ENCODE results near the gene PROX2.

The PROX2 gene

GRCh38 chr14:74879427-74880182 lies 3.7 kb upstream of the PROX2 start:
- no peak for DNase-seq

GRCh38 chr14:74875204-74875603 lies 741 bp downstream of the PROX2 start:
- no peak for DNase-seq

GRCh38 chr14:74871819-74872218 lies 4.1 kb downstream of the PROX2 start:
- no peak for DNase-seq

GRCh38 chr14:74868739-74869138 lies 7.2 kb downstream of the PROX2 start:
- DNase-seq: no peak

GRCh38 chr14:74867673-74868072 lies 8.3 kb downstream of the PROX2 start:
- no peak for DNase-seq

GRCh38 chr14:74866708-74867389 lies 9.1 kb downstream of the PROX2 start:
- no peak for DNase-seq

GRCh38 chr14:74865156-74865555 lies 10.8 kb downstream of the PROX2 start:
- no peak for DNase-seq

GRCh38 chr14:74864198-74864597 lies 11.7 kb downstream of the PROX2 start:
- no peak for DNase-seq

GRCh38 chr14:74863274-74863673 lies 12.7 kb downstream of the PROX2 start:
- DNase-seq: no peak

- no peak for DNase-seq
These were observed 14.2 kb downstream of the PROX2 start for GRCh38 chr14:74861734-74862090.

- DNase-seq: peak; percentile 36
These were observed 14.8 kb downstream of the PROX2 start for GRCh38 chr14:74860899-74861733.

GRCh38 chr14:74859757-74860552 lies 16.0 kb downstream of the PROX2 start:
- no peak for DNase-seq

GRCh38 chr14:74858022-74858421 lies 17.9 kb downstream of the PROX2 start:
- no peak for DNase-seq

- DNase-seq: no peak
These were observed 19.6 kb downstream of the PROX2 start for GRCh38 chr14:74856366-74856765.

GRCh38 chr14:74855945-74856344 lies 20.0 kb downstream of the PROX2 start:
- DNase-seq: no peak

GRCh38 chr14:74855021-74855420 lies 20.9 kb downstream of the PROX2 start:
- no peak for DNase-seq

GRCh38 chr14:74853581-74853980 lies 22.4 kb downstream of the PROX2 start:
- no peak for DNase-seq

- no peak for DNase-seq
These were observed 22.9 kb downstream of the PROX2 start for GRCh38 chr14:74852922-74853530.

GRCh38 chr14:74848768-74849167 lies 27.2 kb downstream of the PROX2 start:
- no peak for DNase-seq

- no peak for DNase-seq
These were observed 28.8 kb downstream of the PROX2 start for GRCh38 chr14:74846968-74847665.

- DNase-seq: no peak
These were observed 29.8 kb downstream of the PROX2 start for GRCh38 chr14:74846168-74846567.
